Natural killer cell (primary cell): Measurements from ENCODE around the gene COL19A1. TPM values are rescaled to one million over a fixed set of nuclear protein-coding genes. Genes with fewer than 3 reads are reported as not detected.

Experiments used
- ATAC-seq, 3 donors: fragments of 150-1000 bp in 2 of 3; fragments of 200-7000 bp in 1 of 3; cut with Tn5 transposase; 1 replicate in 1 of 3; 2 replicates in 2 of 3; pipeline ENCODE4 v1.10.0; 2021; ENCODE audit warnings: mild to moderate bottlenecking in 2 of 3, moderate library complexity in 2 of 3
- DNase-seq, 2 donors: peaks; one replicate each; pipeline versions ENCODE4 v3.0.0 to v3.0.0-alpha.2; 2013 to 2021; ENCODE audit warnings: mixed read lengths in 1 of 2
- H3K27ac ChIP-seq: one replicate; pipeline ENCODE4 v1.5.1; 2013; ENCODE audit warnings: mild to moderate bottlenecking, low read length
- H3K27me3 ChIP-seq: one replicate; pipeline ENCODE4 v1.6.1; 2013; ENCODE audit warnings: low read length; ENCODE audit not compliant: control insufficient read depth, insufficient read depth
- H3K36me3 ChIP-seq: one replicate; pipeline ENCODE4 v1.6.1; 2013; ENCODE audit warnings: low read length; ENCODE audit not compliant: control insufficient read depth, insufficient read depth
- H3K4me1 ChIP-seq: one replicate; pipeline ENCODE4 v1.6.1; 2013; ENCODE audit warnings: low read length; ENCODE audit not compliant: control insufficient read depth, insufficient read depth
- H3K4me3 ChIP-seq: one replicate; pipeline ENCODE4 v1.5.1; 2013; ENCODE audit warnings: low read length
- H3K9me3 ChIP-seq: one replicate; pipeline ENCODE4 v1.6.1; 2013; ENCODE audit warnings: low read length; ENCODE audit not compliant: control insufficient read depth, insufficient read depth
- H3K27ac Mint-ChIP-seq, 2 donors: one replicate each; pipeline ENCODE4 v1.8.0; 2022; ENCODE audit warnings: mild to moderate bottlenecking in 2 of 2, mixed read lengths in 2 of 2, moderate library complexity in 1 of 2
- H3K27me3 Mint-ChIP-seq, 2 donors: one replicate each; pipeline ENCODE4 v1.8.0; 2022; ENCODE audit warnings: low read depth in 2 of 2, mixed read lengths in 2 of 2
- H3K36me3 Mint-ChIP-seq: one replicate; pipeline ENCODE4 v1.8.0; 2022; ENCODE audit warnings: mixed read lengths
- H3K4me1 Mint-ChIP-seq, 2 donors: one replicate each; pipeline ENCODE4 v1.8.0; 2022; ENCODE audit warnings: mixed read lengths in 2 of 2
- H3K4me3 Mint-ChIP-seq: one replicate; pipeline ENCODE4 v1.8.0; 2022; ENCODE audit warnings: mild to moderate bottlenecking, moderate library complexity, mixed read lengths
- H3K9me3 Mint-ChIP-seq, 2 donors: one replicate each; pipeline ENCODE4 v1.8.0; 2022; ENCODE audit warnings: mixed read lengths in 2 of 2
- WGBS: methylation state at CpG from one replicate; pipeline ENCODE4 v1.1.7; 2013; ENCODE audit warnings: missing lambda C conversion rate; ENCODE audit not compliant: insufficient coverage; 5-methylcytosine and 5-hydroxymethylcytosine counted together
- intact Hi-C: fragments of 100-400 bp; cut with micrococcal nuclease; formaldehyde crosslinking; loops from one replicate; pipeline ENCODE4 v1.14.2; 2022
- total RNA-seq, 4 donors: library from RNA; stranded (reverse); fragments of 120-200 nt in 1 of 4; gene quantifications; one replicate each; pipeline versions ENCODE4 v1.2.3 to v1.2.4, GENCODE V29; 2013 to 2022
- TF ChIP-seq, protein P1 (sequence below): fragments of 200-600 bp; IDR thresholded peaks from one replicate; pipeline ENCODE4 v1.8.0; 2022; ENCODE audit warnings: antibody characterized with exemption

The COL19A1 gene
- total RNA-seq, 3 donors from 2014 or later (not counting 1 experiment from before 2014, with no cell fraction given) = 0.07 to 0.33 (median 0.18) TPM

DNA sequence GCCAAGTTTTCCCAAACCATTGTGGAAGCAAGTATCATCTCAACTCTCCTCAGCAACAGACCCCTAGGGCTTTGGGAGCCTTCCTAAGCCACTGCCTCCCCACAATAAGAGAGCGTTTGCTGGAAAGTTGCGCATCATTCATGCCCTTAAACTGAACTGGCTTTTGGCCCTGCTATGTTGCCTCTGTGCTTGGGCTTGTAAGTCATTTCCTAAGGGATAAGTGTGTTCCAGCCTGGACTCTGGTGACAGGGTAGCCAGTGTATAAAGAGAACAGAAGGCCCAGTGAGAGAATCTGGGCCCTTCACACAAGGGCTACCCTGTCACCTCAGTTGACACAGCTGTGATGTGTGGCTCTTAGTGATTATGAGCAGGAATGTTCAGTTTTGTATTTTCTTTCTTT lies 358.7 kb downstream of the COL19A1 start:
- Histone ChIP-seq H3K36me3 (no peaks in the 10 kb centered on the region), H3K4me1 (no peaks in the 10 kb centered on the region), H3K9me3 (no peaks in the 10 kb centered on the region), H3K27ac (no peak overlapping the region), H3K27me3 (no peaks in the 10 kb centered on the region), H3K4me3 (no peak overlapping the region)
- Mint-ChIP-seq H3K27me3 (peaks cover 0 to 3% of the 10 kb centered on the region in 2 donors), H3K36me3 (no peaks in the 10 kb centered on the region), H3K27ac (no peak overlapping the region), H3K9me3 (no peaks in the 10 kb centered on the region), H3K4me3 (no peak overlapping the region), H3K4me1 (no peaks in the 10 kb centered on the region)
- no peak for ATAC-seq
- TF ChIP-seq, protein P1, sequence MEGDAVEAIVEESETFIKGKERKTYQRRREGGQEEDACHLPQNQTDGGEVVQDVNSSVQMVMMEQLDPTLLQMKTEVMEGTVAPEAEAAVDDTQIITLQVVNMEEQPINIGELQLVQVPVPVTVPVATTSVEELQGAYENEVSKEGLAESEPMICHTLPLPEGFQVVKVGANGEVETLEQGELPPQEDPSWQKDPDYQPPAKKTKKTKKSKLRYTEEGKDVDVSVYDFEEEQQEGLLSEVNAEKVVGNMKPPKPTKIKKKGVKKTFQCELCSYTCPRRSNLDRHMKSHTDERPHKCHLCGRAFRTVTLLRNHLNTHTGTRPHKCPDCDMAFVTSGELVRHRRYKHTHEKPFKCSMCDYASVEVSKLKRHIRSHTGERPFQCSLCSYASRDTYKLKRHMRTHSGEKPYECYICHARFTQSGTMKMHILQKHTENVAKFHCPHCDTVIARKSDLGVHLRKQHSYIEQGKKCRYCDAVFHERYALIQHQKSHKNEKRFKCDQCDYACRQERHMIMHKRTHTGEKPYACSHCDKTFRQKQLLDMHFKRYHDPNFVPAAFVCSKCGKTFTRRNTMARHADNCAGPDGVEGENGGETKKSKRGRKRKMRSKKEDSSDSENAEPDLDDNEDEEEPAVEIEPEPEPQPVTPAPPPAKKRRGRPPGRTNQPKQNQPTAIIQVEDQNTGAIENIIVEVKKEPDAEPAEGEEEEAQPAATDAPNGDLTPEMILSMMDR = no peak
- no peak for DNase-seq
- WGBS = 89% methylated on average over 2 of the region's 2 CpGs
- intact Hi-C loops = no loop called here

DNA sequence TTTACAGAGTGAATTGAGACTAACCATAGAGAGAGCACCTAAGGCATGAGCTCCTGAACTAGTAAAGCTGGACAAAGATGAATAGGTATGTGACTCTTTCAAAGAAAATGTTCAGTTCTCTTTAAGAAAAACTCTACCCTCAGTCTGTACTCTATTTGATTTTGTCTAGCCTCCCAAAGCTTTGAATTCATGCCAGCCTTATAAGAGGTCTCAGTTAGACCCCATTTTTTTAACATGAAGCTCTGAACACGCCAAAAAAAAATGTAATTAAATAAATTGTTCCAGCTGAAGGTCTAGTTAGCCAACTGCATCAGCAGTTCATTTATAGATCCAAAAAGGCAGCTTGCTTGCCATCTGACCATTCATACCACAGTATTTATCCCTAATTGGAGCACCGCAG lies 365.0 kb downstream of the COL19A1 start:
- Mint-ChIP-seq H3K27ac (no peak overlapping the region), H3K36me3 (no peaks in the 10 kb centered on the region), H3K4me3 (no peak overlapping the region), H3K27me3 (peaks cover 0 to 2% of the 10 kb centered on the region in 2 donors), H3K4me1 (no peaks in the 10 kb centered on the region), H3K9me3 (no peaks in the 10 kb centered on the region)
- DNase-seq (no peak), ATAC-seq (no peak)
- Histone ChIP-seq H3K36me3 (no peaks in the 10 kb centered on the region), H3K4me3 (no peak overlapping the region), H3K27ac (no peak overlapping the region), H3K27me3 (no peaks in the 10 kb centered on the region), H3K9me3 (no peaks in the 10 kb centered on the region), H3K4me1 (no peaks in the 10 kb centered on the region)
- TF ChIP-seq, protein P1 = no peak
- 94% methylated on average over 2 of the region's 2 CpGs for WGBS
- intact Hi-C loops = no loop called here

DNA sequence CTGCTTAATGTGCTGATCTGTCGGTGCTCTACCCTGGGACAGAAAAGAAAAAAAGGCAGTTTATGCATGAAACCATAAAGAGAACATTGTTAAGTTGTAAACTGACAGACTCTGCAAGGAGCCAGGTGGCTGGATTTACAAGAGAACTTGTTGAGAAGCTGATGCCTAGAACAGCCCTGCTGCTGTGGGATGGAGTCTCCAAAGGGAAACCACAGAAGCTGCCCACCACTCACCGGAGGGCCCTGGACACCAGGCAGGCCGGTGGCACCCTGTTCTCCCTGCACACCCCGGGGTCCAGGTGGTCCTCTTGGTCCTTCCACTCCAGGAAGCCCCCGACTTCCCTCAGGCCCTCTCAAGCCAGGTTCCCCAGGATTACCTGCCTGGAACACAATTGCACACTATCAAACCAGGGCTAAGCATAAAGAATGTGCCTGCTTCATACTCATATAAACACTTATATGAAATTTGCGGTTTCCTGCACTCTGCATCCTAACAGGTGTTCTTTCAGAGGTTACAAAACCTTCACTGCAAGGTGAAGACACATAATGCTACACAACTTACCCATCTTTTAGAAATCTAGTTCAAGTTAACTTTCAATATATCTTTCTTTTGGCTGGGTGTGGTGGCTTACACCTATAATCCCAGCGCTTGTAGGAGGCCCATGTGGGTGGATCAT lies 368.3 kb downstream of the COL19A1 start:
- H3K4me3 Mint-ChIP-seq = no peak overlapping the region
- intact Hi-C loops = no loop called here

More for the DNA sequence above, 368.3 kb downstream of the COL19A1 start:
- Mint-ChIP-seq H3K36me3 (no peaks in the 10 kb centered on the region), H3K9me3 (peaks cover 0 to 3% of the 10 kb centered on the region in 2 donors), H3K27me3 (peaks cover 0 to 5% of the 10 kb centered on the region in 2 donors), H3K27ac (no peak overlapping the region), H3K4me1 (no peaks in the 10 kb centered on the region)
- Histone ChIP-seq H3K4me1 (no peaks in the 10 kb centered on the region), H3K4me3 (no peak overlapping the region), H3K27ac (no peak overlapping the region), H3K27me3 (no peaks in the 10 kb centered on the region), H3K9me3 (no peaks in the 10 kb centered on the region), H3K36me3 (no peaks in the 10 kb centered on the region)
- 90% methylated on average over 7 of the region's 7 CpGs for WGBS
- TF ChIP-seq, protein P1 = no peak
- DNase-seq = no peak
- no peak for ATAC-seq
